Muscle of leg (tissue), 11 donors: ENCODE data around the gene ATP10B. TPM values are rescaled to one million over a fixed set of nuclear protein-coding genes. Genes with fewer than 3 reads are reported as not detected.
A peak's percentile ranks its signal among the peaks of the same experiment; 100 is the strongest.

ENCODE experiments used
- DNase-seq: peaks from one replicate; pipeline ENCODE4 v3.0.0; 2013
- H3K27ac ChIP-seq: one replicate; pipeline ENCODE4 v1.5.1; 2013; ENCODE audit warnings: mild to moderate bottlenecking, low read length, control low read depth
- H3K27me3 ChIP-seq: one replicate; pipeline ENCODE4 v1.6.1; 2013; ENCODE audit warnings: low read length; ENCODE audit not compliant: control insufficient read depth, insufficient read depth
- H3K36me3 ChIP-seq: one replicate; pipeline ENCODE4 v1.6.1; 2013; ENCODE audit warnings: low read length; ENCODE audit not compliant: control insufficient read depth, insufficient read depth
- H3K4me1 ChIP-seq: one replicate; pipeline ENCODE4 v1.6.1; 2013; ENCODE audit warnings: low read length; ENCODE audit not compliant: control insufficient read depth, insufficient read depth
- H3K4me3 ChIP-seq: one replicate; pipeline ENCODE4 v1.5.1; 2013; ENCODE audit warnings: low read length, control low read depth
- H3K9me3 ChIP-seq: replicated peaks from 2 replicates; pipeline ENCODE4 v1.6.1; 2013; ENCODE audit warnings: low read depth, low read length; ENCODE audit not compliant: control insufficient read depth
- WGBS: methylation state at CpG from one replicate; pipeline ENCODE4 v1.1.5; 2013; ENCODE audit warnings: missing lambda C conversion rate; ENCODE audit not compliant: insufficient coverage; 5-methylcytosine and 5-hydroxymethylcytosine counted together
- polyA plus RNA-seq, 8 donors: library from polyadenylated mRNA; unstranded; fragments of 120-200 nt; gene quantifications; one replicate each; pipeline versions ENCODE4 v1.2.1 to v1.2.3, GENCODE V29; 2013; ENCODE audit warnings: inconsistent platforms in 1 of 8, low replicate concordance in 1 of 8; ENCODE audit not compliant: insufficient read length in 8 of 8, insufficient read depth in 1 of 8
- total RNA-seq: library from RNA; stranded (reverse); fragments of 120-200 nt; gene quantifications from one replicate; pipeline ENCODE4 v1.2.4, GENCODE V29; 2013

Gene ATP10B
- total and polyA plus RNA-seq, 9 donors = 0.24 to 1.4 (median 0.60) TPM

DNA sequence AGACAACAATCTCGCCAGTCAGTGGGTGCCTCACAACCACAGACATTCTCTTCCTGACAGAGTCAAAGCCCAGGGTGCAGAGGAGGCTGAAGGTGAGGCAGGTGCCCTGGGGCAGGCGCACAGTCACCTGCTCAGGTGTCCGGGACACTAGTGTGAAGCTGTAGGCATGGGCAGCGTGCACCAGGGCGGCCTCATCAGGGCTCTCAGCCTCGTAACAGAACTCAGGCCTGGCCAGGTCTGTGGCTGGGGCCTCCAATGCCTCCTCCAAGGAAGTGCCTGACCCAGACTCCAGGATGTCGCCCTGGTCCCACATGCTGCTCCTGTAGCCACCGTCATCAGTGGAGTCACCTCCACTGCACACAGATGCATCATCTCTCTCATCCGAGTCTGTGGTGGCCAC is 231.6 kb downstream of the ATP10B start:
- no peaks in the 10 kb centered on the region for H3K9me3 ChIP-seq
- H3K27ac ChIP-seq = no peak overlapping the region
- whole genome bisulfite sequencing = 81% methylated on average over 7 of the region's 9 CpGs
- H3K36me3 ChIP-seq = no peaks in the 10 kb centered on the region
- no peaks in the 10 kb centered on the region for H3K27me3 ChIP-seq
- no peaks in the 10 kb centered on the region for H3K4me1 ChIP-seq
- no peak for DNase-seq
- no peak overlapping the region for H3K4me3 ChIP-seq

DNA sequence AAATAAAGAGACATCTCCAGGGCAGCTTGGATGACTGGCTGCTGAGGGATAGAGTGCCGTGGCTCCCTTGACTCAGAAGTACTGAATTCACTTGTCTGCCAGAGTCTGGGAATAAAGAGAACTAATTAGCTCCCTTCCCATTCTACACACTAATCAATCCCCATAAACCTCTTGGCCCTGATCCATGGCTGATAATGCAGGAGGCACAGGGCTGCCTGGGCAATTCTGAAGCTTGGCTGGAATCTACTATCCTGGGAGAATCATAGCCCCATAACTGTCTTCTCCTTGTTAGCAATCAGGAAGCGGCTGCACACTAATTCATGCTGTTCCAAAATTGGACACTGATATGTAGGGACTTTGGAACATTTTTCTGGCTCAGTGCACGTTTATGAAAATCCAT is 232.6 kb downstream of the ATP10B start:
- no peak overlapping the region for H3K4me3 ChIP-seq
- no peaks in the 10 kb centered on the region for H3K9me3 ChIP-seq
- no peak for DNase-seq
- H3K27ac ChIP-seq = no peak overlapping the region
- 11% methylated on average over 1 of the region's 3 CpGs for WGBS
- no peaks in the 10 kb centered on the region for H3K27me3 ChIP-seq
- H3K4me1 ChIP-seq = no peaks in the 10 kb centered on the region
- H3K36me3 ChIP-seq = no peaks in the 10 kb centered on the region

DNA sequence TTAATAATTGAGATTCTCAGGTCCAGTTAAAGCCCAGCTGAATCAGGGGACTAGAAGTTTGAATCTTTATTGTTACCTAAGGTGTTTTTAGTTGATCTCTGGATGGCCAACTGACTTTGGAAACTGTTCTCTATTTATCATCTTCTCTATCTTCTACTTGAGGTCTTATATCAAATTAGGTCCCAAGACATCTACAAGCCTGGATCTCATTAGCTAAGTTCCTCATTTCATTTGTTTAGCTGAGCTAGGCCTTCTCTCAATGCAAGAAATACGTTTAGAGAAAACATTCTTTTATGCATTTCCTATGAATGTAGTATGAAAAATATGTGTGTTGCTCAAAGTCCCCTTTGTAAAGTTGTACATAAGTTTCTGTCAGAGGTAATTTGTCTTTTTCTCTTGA is 233.7 kb downstream of the ATP10B start:
- no peak overlapping the region for H3K27ac ChIP-seq
- H3K9me3 ChIP-seq = no peaks in the 10 kb centered on the region
- no CpG with 5 or more reads among the region's 1 CpG for WGBS

DNA sequence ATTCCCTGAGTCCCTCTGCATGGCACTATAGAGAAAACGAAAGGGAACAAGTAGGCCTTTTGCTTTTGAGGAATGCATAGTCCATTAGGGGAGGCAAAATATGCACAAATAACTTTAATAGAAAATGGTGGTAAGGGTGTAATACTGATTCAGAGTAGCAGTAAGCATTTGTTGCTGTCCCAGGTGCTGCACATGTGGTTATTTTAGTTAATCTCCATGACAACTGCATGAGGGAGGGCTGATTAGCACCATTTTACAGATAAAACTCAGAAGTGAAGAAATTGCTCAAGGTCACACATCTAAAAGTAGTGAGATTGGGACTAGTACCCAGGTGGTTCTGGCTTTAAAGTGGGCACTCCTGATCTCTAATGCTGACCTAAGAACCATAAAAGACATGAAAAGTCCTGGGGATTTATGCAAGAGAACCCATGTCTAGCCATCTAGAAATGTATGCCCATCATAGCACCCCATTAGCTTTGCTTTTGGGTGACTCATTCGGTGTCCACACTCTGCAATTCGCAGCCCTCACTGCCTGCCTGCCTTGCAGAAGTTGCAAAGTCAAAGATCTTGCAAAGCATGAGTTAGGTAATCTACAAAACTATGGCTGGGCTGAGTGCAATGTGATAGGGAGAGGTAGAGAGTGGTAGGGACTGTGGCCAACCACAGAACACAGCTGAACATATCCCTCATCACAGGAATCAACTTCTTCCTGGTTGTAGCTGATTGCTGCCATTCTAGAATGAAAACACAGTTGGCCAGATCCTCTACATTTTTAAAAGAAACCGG is 235.1 kb downstream of the ATP10B start:
- Histone ChIP-seq H3K9me3 (no peaks in the 10 kb centered on the region), H3K4me1 (no peaks in the 10 kb centered on the region), H3K27me3 (no peaks in the 10 kb centered on the region), H3K36me3 (no peaks in the 10 kb centered on the region), H3K4me3 (no peak overlapping the region), H3K27ac (no peak overlapping the region)
- WGBS = 100% methylated on average over 2 of the region's 4 CpGs
- no peak for DNase-seq

More for the DNA sequence above, 233.7 kb downstream of the ATP10B start:
- no peaks in the 10 kb centered on the region for H3K27me3 ChIP-seq
- no peaks in the 10 kb centered on the region for H3K4me1 ChIP-seq
- DNase-seq = no peak
- no peaks in the 10 kb centered on the region for H3K36me3 ChIP-seq
- no peak overlapping the region for H3K4me3 ChIP-seq

- Histone ChIP-seq H3K9me3 (no peaks in the 10 kb centered on the region), H3K27ac (no peak overlapping the region), H3K36me3 (no peaks in the 10 kb centered on the region), H3K27me3 (no peaks in the 10 kb centered on the region), H3K4me3 (no peak overlapping the region), H3K4me1 (no peaks in the 10 kb centered on the region)
- DNase-seq = no peak
- WGBS = 64% methylated on average over 2 of the region's 3 CpGs
These were observed 237.9 kb downstream of the ATP10B start for GRCh38 chr5:160614136-160614535.

- peak; percentile 43 for DNase-seq
- WGBS = no CpG with 5 or more reads among the region's 2 CpGs
These were observed 246.7 kb downstream of the ATP10B start for GRCh38 chr5:160605266-160605665.

DNA sequence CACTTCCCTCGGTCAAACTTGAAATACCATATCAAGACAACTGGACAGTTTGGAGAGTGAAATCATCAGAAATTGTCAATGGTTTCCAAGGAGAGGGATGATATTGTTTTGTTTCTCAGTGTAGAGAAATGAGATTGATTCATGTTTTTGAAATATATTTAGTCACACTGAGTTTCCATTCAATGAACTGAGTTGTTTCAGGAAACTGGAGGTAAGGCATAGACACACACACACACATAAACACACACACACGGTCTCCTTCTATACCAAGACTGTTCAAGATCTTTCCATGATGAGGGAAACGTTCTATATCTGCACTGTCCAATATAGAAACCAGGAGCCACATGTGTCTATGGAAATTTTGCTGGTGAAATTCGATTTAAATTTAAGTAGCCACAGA is 247.5 kb downstream of the ATP10B start:
- no CpG with 5 or more reads among the region's 4 CpGs for WGBS
- Histone ChIP-seq H3K36me3 (no peaks in the 10 kb centered on the region), H3K9me3 (no peaks in the 10 kb centered on the region), H3K4me1 (no peaks in the 10 kb centered on the region), H3K4me3 (no peak overlapping the region), H3K27ac (no peak overlapping the region), H3K27me3 (no peaks in the 10 kb centered on the region)
- peak; percentile 21 for DNase-seq

More at GRCh38 chr5:160605266-160605665, 246.7 kb downstream of the ATP10B start:
- Histone ChIP-seq H3K36me3 (no peaks in the 10 kb centered on the region), H3K27me3 (no peaks in the 10 kb centered on the region), H3K4me3 (no peak overlapping the region), H3K4me1 (no peaks in the 10 kb centered on the region), H3K9me3 (no peaks in the 10 kb centered on the region), H3K27ac (no peak overlapping the region)

DNA sequence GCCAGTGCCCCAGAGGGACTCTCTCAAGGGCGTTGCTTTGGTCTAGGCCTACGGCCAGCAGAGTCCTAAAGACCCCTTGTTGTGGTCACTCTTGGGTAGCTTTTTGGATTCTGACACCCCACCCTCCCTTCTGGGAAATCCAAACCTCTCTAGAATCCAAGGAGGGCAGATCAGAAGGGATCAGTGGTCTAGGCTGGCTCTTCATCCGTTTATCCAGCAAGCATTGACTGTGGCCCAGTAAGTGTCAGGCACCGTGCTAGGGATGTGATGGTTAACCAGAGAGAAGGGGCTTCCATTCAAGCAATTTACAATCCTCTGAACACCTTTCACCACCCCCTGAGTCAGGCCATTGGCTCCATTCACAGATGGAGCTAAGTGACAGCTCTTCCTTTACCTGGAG is 249.3 kb downstream of the ATP10B start:
- Histone ChIP-seq H3K36me3 (no peaks in the 10 kb centered on the region), H3K4me1 (no peaks in the 10 kb centered on the region), H3K27me3 (no peaks in the 10 kb centered on the region), H3K4me3 (no peak overlapping the region), H3K9me3 (no peaks in the 10 kb centered on the region), H3K27ac (no peak overlapping the region)
- no peak for DNase-seq
- WGBS = no CpG with 5 or more reads among the region's 4 CpGs

DNA sequence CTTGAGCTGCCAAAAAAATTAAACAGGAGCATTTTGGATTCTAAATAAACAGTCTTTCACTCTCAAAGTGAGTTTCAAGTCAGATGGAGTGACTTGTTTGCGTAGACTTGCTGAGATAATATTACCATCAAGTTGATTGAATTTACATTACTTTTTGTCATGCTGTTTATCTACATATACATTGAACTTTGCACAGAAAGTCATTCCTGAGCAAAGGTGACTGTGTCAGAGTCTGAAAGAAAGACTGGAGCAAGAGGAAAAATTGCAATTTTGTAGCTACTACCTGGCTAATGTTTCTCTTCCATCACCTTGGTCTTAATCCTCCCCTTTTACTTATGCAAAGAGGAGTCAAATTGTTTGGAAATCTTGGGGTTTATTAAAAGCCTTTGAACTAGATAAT is 251.0 kb downstream of the ATP10B start:
- DNase-seq = no peak
- H3K9me3 ChIP-seq = no peaks in the 10 kb centered on the region
- no peaks in the 10 kb centered on the region for H3K36me3 ChIP-seq
- no CpG with 5 or more reads among the region's 1 CpG for WGBS
- no peak overlapping the region for H3K4me3 ChIP-seq
- no peak overlapping the region for H3K27ac ChIP-seq
- H3K27me3 ChIP-seq = no peaks in the 10 kb centered on the region
- H3K4me1 ChIP-seq = no peaks in the 10 kb centered on the region

- H3K4me3 ChIP-seq = no peak overlapping the region
- no peaks in the 10 kb centered on the region for H3K36me3 ChIP-seq
- H3K9me3 ChIP-seq = no peaks in the 10 kb centered on the region
- H3K27ac ChIP-seq = no peak overlapping the region
- H3K4me1 ChIP-seq = no peaks in the 10 kb centered on the region
- WGBS = 90% methylated on average over 2 of the region's 3 CpGs
- no peaks in the 10 kb centered on the region for H3K27me3 ChIP-seq
- DNase-seq = no peak
These were observed 278.7 kb downstream of the ATP10B start for GRCh38 chr5:160573318-160573717.
